GM12872 (cell line): ENCODE measurements around the gene RHBDD1.

Experiments
- CTCF ChIP-seq: IDR thresholded peaks from 3 replicates; pipeline ENCODE4 v1.5.1; 2011; ENCODE audit warnings: low read depth, mild to moderate bottlenecking, low read length, moderate library complexity; ENCODE audit not compliant: insufficient read depth

RHBDD1 gene

GRCh38 chr2:226891780-226892590 lies 56.1 kb downstream of the RHBDD1 start:
- TF ChIP-seq CTCF = no peak

DNA sequence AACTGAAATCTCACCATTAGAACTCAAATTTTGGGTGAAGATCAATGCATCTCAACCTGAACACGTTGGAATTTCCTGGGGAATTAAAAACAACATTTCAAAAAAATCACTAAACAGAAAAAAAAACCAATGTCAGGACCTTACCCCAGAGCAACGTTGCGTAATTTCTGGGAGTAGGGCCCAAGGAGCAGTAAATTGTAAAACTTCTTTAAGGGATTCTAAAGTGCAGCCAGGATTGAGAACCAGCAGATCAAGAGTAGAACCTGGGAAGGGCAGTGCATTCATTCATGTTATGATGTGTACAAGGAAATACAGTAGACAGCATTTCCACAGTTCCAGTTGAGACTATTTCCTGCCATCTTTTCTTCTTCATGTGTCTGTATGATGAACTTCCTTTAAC lies 56.9 kb downstream of the RHBDD1 start:
- TF ChIP-seq CTCF = no peak

DNA sequence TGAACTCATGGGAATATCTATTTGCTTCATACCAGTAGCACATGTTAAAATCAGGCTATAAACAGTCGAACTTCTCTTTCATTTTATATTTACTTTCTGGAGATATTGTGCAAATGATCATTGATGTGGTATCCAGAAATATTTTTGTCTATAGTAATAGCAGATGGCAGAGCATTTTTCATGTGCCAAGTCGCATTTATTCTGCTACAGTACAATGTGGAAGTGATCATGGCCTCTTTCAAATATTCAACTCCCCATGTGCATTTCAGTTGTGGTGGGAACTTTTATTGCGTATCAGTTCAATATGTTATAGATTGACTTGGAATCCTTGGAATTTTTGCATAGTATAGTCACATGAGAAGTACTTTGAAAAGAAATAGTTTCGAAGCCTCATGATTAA lies 57.4 kb downstream of the RHBDD1 start:
- TF ChIP-seq CTCF = no peak

GRCh38 chr2:226894752-226895151 lies 58.9 kb downstream of the RHBDD1 start:
- no peak for TF ChIP-seq CTCF

DNA sequence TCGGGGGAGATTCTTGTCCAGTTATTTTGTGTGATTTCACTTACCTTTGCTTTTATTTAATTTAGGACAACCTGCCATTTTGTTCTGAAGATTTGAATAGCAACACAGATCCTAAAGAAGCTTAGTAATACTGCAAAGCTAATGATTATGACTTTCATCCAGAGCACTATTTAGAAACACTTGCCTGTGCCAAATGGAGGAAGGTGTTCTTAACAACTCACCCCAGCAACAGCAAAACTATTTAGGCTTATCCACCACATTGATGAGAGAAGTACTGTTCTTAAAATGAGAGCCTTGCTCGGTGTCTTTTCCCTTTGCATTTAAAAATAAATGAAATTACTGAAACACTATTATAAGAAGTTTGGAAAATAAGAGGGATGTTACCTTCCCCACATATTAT lies 59.7 kb downstream of the RHBDD1 start:
- TF ChIP-seq CTCF = no peak

DNA sequence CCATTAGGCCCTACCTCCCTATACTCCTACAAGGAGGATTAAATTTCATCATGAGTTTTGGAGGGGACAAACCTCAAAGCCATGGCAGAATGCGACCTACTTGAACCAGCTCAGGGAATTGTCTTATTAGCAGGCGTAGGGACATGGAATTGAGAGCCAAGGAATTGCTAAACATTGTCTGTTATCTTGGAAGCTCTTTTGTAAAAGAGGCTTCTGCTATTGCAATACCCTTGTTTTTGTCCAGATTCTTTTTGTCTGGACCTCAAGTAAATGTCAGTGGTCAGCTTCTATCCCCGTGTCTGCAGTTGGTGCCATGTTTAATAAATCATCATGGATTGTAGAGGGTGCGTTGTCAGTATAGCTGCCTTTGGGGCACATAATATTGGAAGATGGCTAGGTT lies 62.3 kb downstream of the RHBDD1 start:
- TF ChIP-seq CTCF = no peak

DNA sequence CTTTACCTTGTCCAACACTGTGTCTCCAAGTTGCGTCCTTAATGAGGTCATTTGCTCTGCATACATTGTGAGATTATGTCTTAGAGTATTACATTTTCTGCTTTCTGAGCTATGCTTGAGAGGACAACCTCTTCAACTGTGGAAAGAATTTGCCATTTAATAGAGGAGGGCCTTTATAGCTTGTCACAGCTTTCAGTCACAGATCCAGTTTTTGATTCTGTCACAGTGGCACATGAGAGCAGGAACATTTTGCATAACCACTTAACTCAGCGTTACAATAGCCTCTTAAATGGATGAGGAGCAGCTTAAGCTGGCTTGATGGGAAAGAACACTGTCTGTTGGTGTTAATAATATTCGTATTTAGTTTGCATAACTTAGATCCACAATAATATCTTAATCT lies 63.0 kb downstream of the RHBDD1 start:
- TF ChIP-seq CTCF = no peak
